IMR-90 (cell line): Measurements from ENCODE around the gene MAP3K13. TPM values are rescaled to one million over a fixed set of nuclear protein-coding genes. Genes with fewer than 3 reads are reported as not detected.

Source experiments
- ATAC-seq: fragments of 200-7000 bp; cut with Tn5 transposase; 2 replicates; pipeline ENCODE4 v1.9.1; 2020; ENCODE audit warnings: low read depth, mild to moderate bottlenecking, moderate library complexity
- BruUV-seq: library from RNA; stranded (reverse); fragments of 400-500 nt; replicated peaks from 2 replicates; lab custom pipeline; 2021; lab: Mats Ljungman, UMichigan
- CTCF ChIA-PET: fragments of 300-600 bp; formaldehyde crosslinking; extraction: SDS; loops from one replicate; lab custom pipeline; 2021; ENCODE audit warnings: antibody characterized with exemption; lab: Yijun Ruan, JAX
- POLR2A ChIA-PET: fragments of 300-600 bp; sonication (Branson Sonifier 250); formaldehyde crosslinking; loops from one replicate; lab custom pipeline; 2022; ENCODE audit warnings: antibody characterized with exemption; ENCODE audit not compliant: unreplicated experiment; lab: Charles Lee
- DNase-seq: peaks from one replicate; pipeline ENCODE4 v3.0.0; 2013
- H2AFZ ChIP-seq: replicated peaks from 2 replicates; pipeline ENCODE3; 2013; ENCODE audit warnings: low read length, mild to moderate bottlenecking; ENCODE audit not compliant: poor library complexity
- H2AK5ac ChIP-seq: 2 replicates; pipeline ENCODE4 v1.6.1; 2013; ENCODE audit warnings: low read depth, low read length, inconsistent platforms
- H2AK9ac ChIP-seq: replicated peaks from 2 replicates; pipeline ENCODE3; 2013; ENCODE audit warnings: mild to moderate bottlenecking, low read depth, low read length, moderate library complexity; ENCODE audit not compliant: poor library complexity
- H2BK120ac ChIP-seq: 2 replicates; pipeline ENCODE4 v1.6.1; 2013; ENCODE audit warnings: low read depth, low read length, inconsistent platforms
- H2BK15ac ChIP-seq: 3 replicates; pipeline ENCODE4 v1.6.1; 2013; ENCODE audit warnings: low read depth, low read length, inconsistent platforms
- H2BK20ac ChIP-seq: 2 replicates; pipeline ENCODE4 v1.6.1; 2013; ENCODE audit warnings: low read depth, mild to moderate bottlenecking, inconsistent platforms, low read length, moderate library complexity
- H2BK5ac ChIP-seq: 2 replicates; pipeline ENCODE4 v1.6.1; 2013; ENCODE audit warnings: mild to moderate bottlenecking, low read depth, low read length, inconsistent platforms; ENCODE audit not compliant: poor library complexity, severe bottlenecking
- H3K14ac ChIP-seq: replicated peaks from 2 replicates; pipeline ENCODE4 v1.6.1; 2013; ENCODE audit warnings: low read depth, low read length, inconsistent platforms
- H3K18ac ChIP-seq: 2 replicates; pipeline ENCODE4 v1.6.1; 2013; ENCODE audit warnings: low read depth, low read length, control low read depth
- H3K23ac ChIP-seq: 2 replicates; pipeline ENCODE4 v1.6.1; 2013; ENCODE audit warnings: low read depth, low read length, inconsistent platforms
- H3K27ac ChIP-seq: 2 replicates; pipeline ENCODE4 v1.5.1; 2013; ENCODE audit warnings: mild to moderate bottlenecking, control low read depth, low read length; ENCODE audit not compliant: insufficient read depth
- H3K27me3 ChIP-seq: 2 replicates; pipeline ENCODE4 v1.6.1; 2013; ENCODE audit warnings: low read length; ENCODE audit not compliant: control insufficient read depth, insufficient read depth
- H3K36me3 ChIP-seq: 2 replicates; pipeline ENCODE4 v1.6.1; 2013; ENCODE audit warnings: low read length, mixed read lengths; ENCODE audit not compliant: control insufficient read depth, insufficient read depth
- H3K4ac ChIP-seq: 2 replicates; pipeline ENCODE4 v1.6.1; 2013; ENCODE audit warnings: low read depth, low read length, inconsistent platforms
- H3K4me1 ChIP-seq: 2 replicates; pipeline ENCODE4 v1.6.1; 2013; ENCODE audit warnings: low read length, mixed read lengths; ENCODE audit not compliant: control insufficient read depth, insufficient read depth
- H3K4me2 ChIP-seq: 2 replicates; pipeline ENCODE4 v1.6.1; 2013; ENCODE audit warnings: low read depth, mild to moderate bottlenecking, control low read depth, low read length, moderate library complexity
- H3K4me3 ChIP-seq: 2 replicates; pipeline ENCODE4 v1.5.1; 2013; ENCODE audit warnings: low read depth, mild to moderate bottlenecking, control low read depth, low read length, moderate library complexity; ENCODE audit not compliant: insufficient read depth
- H3K56ac ChIP-seq: 2 replicates; pipeline ENCODE4 v1.6.1; 2013; ENCODE audit warnings: low read length, inconsistent platforms; ENCODE audit not compliant: insufficient read depth; ENCODE audit errors: extremely low read depth
- H3K79me1 ChIP-seq, 2 experiments: 2 replicates each; pipeline ENCODE4 v1.6.1; 2013; ENCODE audit warnings: low read length in 2 of 2, inconsistent platforms in 1 of 2, low read depth in 1 of 2
- H3K9ac ChIP-seq: 2 replicates; pipeline ENCODE4 v1.6.1; 2013; ENCODE audit warnings: low read depth, low read length, control low read depth
- H3K9me1 ChIP-seq: 2 replicates; pipeline ENCODE4 v1.6.1; 2013; ENCODE audit warnings: low read length, inconsistent platforms; ENCODE audit not compliant: insufficient read depth
- H3K9me3 ChIP-seq: 2 replicates; pipeline ENCODE4 v1.6.1; 2013; ENCODE audit warnings: low read length; ENCODE audit not compliant: control insufficient read depth, insufficient read depth
- H4K20me1 ChIP-seq: 2 replicates; pipeline ENCODE4 v1.6.1; 2013; ENCODE audit warnings: low read length, inconsistent platforms; ENCODE audit not compliant: insufficient read depth
- H4K5ac ChIP-seq: 2 replicates; pipeline ENCODE4 v1.6.1; 2013; ENCODE audit warnings: mild to moderate bottlenecking, low read depth, low read length, control low read depth
- H4K8ac ChIP-seq, 2 experiments: 2 replicates each; pipeline ENCODE4 v1.6.1; 2013; ENCODE audit warnings: low read depth in 2 of 2, low read length in 2 of 2, control low read depth in 1 of 2, inconsistent platforms in 1 of 2
- H4K91ac ChIP-seq: 2 replicates; pipeline ENCODE4 v1.6.1; 2013; ENCODE audit warnings: low read depth, low read length, inconsistent platforms; ENCODE audit not compliant: insufficient read depth
- CEBPB ChIP-seq: IDR thresholded peaks from 2 replicates; pipeline ENCODE4 v1.6.1; 2012; ENCODE audit warnings: low read depth, low read length, improper control_type of control experiment
- CHD1 ChIP-seq: IDR thresholded peaks from 2 replicates; pipeline ENCODE4 v1.6.1; 2012; ENCODE audit warnings: low read depth, low read length, improper control_type of control experiment
- FOS ChIP-seq: fragments of 150-350 bp; IDR thresholded peaks from 2 replicates; pipeline ENCODE4 v1.6.1; 2016; ENCODE audit warnings: low read depth, low read length
- MAFK ChIP-seq: IDR thresholded peaks from 2 replicates; pipeline ENCODE4 v1.6.1; 2012; ENCODE audit warnings: low read depth, low read length, improper control_type of control experiment
- MXI1 ChIP-seq: IDR thresholded peaks from 2 replicates; pipeline ENCODE4 v1.6.1; 2012; ENCODE audit warnings: low read depth, mild to moderate bottlenecking, low read length, moderate library complexity, borderline replicate concordance
- NFE2L2 ChIP-seq: fragments of 150-350 bp; IDR thresholded peaks from 2 replicates; pipeline ENCODE4 v1.6.1; 2016; ENCODE audit warnings: low read depth, mild to moderate bottlenecking, low read length
- RAD21 ChIP-seq: IDR thresholded peaks from 2 replicates; pipeline ENCODE4 v1.6.1; 2012; ENCODE audit warnings: low read length, improper control_type of control experiment
- RFX5 ChIP-seq: IDR thresholded peaks from 2 replicates; pipeline ENCODE4 v1.8.0; 2012; ENCODE audit warnings: low read depth, mild to moderate bottlenecking, low read length, moderate library complexity
- SMC3 ChIP-seq: fragments of 150-350 bp; IDR thresholded peaks from 2 replicates; pipeline ENCODE4 v1.6.1; 2016; ENCODE audit warnings: low read depth, mild to moderate bottlenecking, antibody characterized with exemption, low read length, moderate library complexity
- WGBS, 2 experiments: methylation state at CpG; one replicate each; pipeline versions ENCODE4 v1.1.5 to v1.1.7; 2013; ENCODE audit warnings: missing lambda C conversion rate in 2 of 2; ENCODE audit not compliant: insufficient read length in 1 of 2; ENCODE audit errors: extremely low coverage in 2 of 2; 5-methylcytosine and 5-hydroxymethylcytosine counted together
- dilution Hi-C: fragments of 300-500 bp; cut with HindIII; formaldehyde crosslinking; loops from one replicate; pipeline ENCODE4 v1.14.3; 2018; ENCODE audit warnings: low sequenced_read_pairs; ENCODE audit not compliant: unreplicated experiment
- in situ Hi-C: fragments of 300-500 bp; cut with MboI; formaldehyde crosslinking; loops from 3 replicates; pipeline ENCODE4 v1.14.3; 2019; ENCODE audit warnings: low sequenced_read_pairs, inconsistent platforms, mixed read lengths
- intact Hi-C: fragments of 100-400 bp; cut with micrococcal nuclease; formaldehyde crosslinking; loops from 2 replicates; pipeline ENCODE4 v1.10.0; 2022
- polyA plus RNA-seq, 3 experiments: library from polyadenylated mRNA; depleted of rRNA; stranded (reverse); fragments of >200 nt; gene quantifications; 2 replicates each; pipeline ENCODE4 v1.2.3, GENCODE V29; 2012; ENCODE audit warnings: low replicate concordance in 1 of 3
- total RNA-seq: library from RNA; depleted of rRNA; stranded (reverse); fragments of >200 nt; gene quantifications from 2 replicates; pipeline ENCODE4 v1.2.3, GENCODE V29; 2012

The MAP3K13 gene
- total and polyA plus RNA-seq, 2 of the 4 experiments (the other 2 are of a cell fraction): 9.9 to 17.6 TPM

- H4K91ac ChIP-seq: no peak overlapping the region
- no peak overlapping the region for H4K5ac ChIP-seq
- no peak overlapping the region for H3K27ac ChIP-seq
- no peak overlapping the region for H2AFZ ChIP-seq
- H2BK5ac ChIP-seq: no peak overlapping the region
- no peak overlapping the region for H3K18ac ChIP-seq
- BruUV-seq: no TSS peak
- no peaks in the 10 kb centered on the region for H3K9me1 ChIP-seq
- H4K20me1 ChIP-seq: no peaks in the 10 kb centered on the region
- no peak overlapping the region for H3K4ac ChIP-seq
- dilution Hi-C loops: no loop called here
- TF ChIP-seq FOS: no peak
- no peak for TF ChIP-seq CHD1
- TF ChIP-seq MXI1: no peak
- TF ChIP-seq MAFK: no peak
- TF ChIP-seq SMC3: no peak
- TF ChIP-seq RAD21: no peak
- TF ChIP-seq NFE2L2: no peak
- TF ChIP-seq RFX5: no peak
- TF ChIP-seq CEBPB: no peak
- intact Hi-C loops: no loop called here
- no peak overlapping the region for H2BK120ac ChIP-seq
- CTCF ChIA-PET: no interaction called here
- no peak overlapping the region for H2BK15ac ChIP-seq
- no peak overlapping the region for H3K9ac ChIP-seq
- in situ Hi-C loops: no loop called here
- H2AK9ac ChIP-seq: no peak overlapping the region
- H3K14ac ChIP-seq: no peak overlapping the region
- H2AK5ac ChIP-seq: no peak overlapping the region
- H3K4me3 ChIP-seq: no peak overlapping the region
- POLR2A ChIA-PET: no interaction called here
- no peak overlapping the region for H3K4me2 ChIP-seq
- H3K79me1 ChIP-seq: no peaks in the 10 kb centered on the region
- WGBS, 2 experiments: 100% methylated on average over 2 of the region's 4 CpGs; no CpG with 5 or more reads in 1 of the 2 experiments
- no peaks in the 10 kb centered on the region for H3K9me3 ChIP-seq
- DNase-seq: no peak
- no peak overlapping the region for H3K56ac ChIP-seq
- ATAC-seq: no peak
- no peaks in the 10 kb centered on the region for H3K27me3 ChIP-seq
- no peak overlapping the region for H3K23ac ChIP-seq
- no peak overlapping the region for H4K8ac ChIP-seq
- peaks cover 1% of the 10 kb centered on the region; the same call in 1 of the 2 replicates for H3K4me1 ChIP-seq
- no peak overlapping the region for H2BK20ac ChIP-seq
- no peaks in the 10 kb centered on the region for H3K36me3 ChIP-seq
Observed at GRCh38 chr3:185405243-185405642, 42.3 kb downstream of the MAP3K13 start.
